IPS-NIHi7 (cell line): Measurements from ENCODE around the gene BCL2.
A peak's percentile ranks its signal among the peaks of the same experiment; 100 is the strongest.

Experiments used
- DNase-seq: peaks from one replicate; pipeline ENCODE4 v3.0.0; 2012; ENCODE audit warnings: mixed read lengths; ENCODE audit errors: extremely low spot score

The BCL2 gene

GRCh38 chr18:63107931-63108330, 211.6 kb downstream of the BCL2 start:
- DNase-seq = no peak

- no peak for DNase-seq
Measured at GRCh38 chr18:63107171-63107845, 212.3 kb downstream of the BCL2 start.

GRCh38 chr18:63106727-63107126, 212.8 kb downstream of the BCL2 start:
- no peak for DNase-seq

GRCh38 chr18:63105636-63106316, 213.8 kb downstream of the BCL2 start:
- DNase-seq = no peak

- no peak for DNase-seq
Measured at GRCh38 chr18:63104868-63105267, 214.7 kb downstream of the BCL2 start.

- DNase-seq = no peak
Measured at GRCh38 chr18:63102941-63103744, 216.4 kb downstream of the BCL2 start.

GRCh38 chr18:63100630-63101055, 218.9 kb downstream of the BCL2 start:
- no peak for DNase-seq

GRCh38 chr18:63099848-63100629, 219.5 kb downstream of the BCL2 start:
- no peak for DNase-seq

GRCh38 chr18:63099091-63099840, 220.3 kb downstream of the BCL2 start:
- DNase-seq = no peak

- DNase-seq = no peak
Measured at GRCh38 chr18:63098018-63098981, 221.3 kb downstream of the BCL2 start.

GRCh38 chr18:63097178-63097577, 222.4 kb downstream of the BCL2 start:
- DNase-seq = no peak

- no peak for DNase-seq
Measured at GRCh38 chr18:63096327-63096874, 223.2 kb downstream of the BCL2 start.

GRCh38 chr18:63095768-63096167, 223.8 kb downstream of the BCL2 start:
- DNase-seq = no peak

- no peak for DNase-seq
Measured at GRCh38 chr18:63091671-63092364, 227.8 kb downstream of the BCL2 start.

GRCh38 chr18:63090334-63090733, 229.2 kb downstream of the BCL2 start:
- DNase-seq = no peak

- no peak for DNase-seq
Measured at GRCh38 chr18:63089041-63089440, 230.5 kb downstream of the BCL2 start.

- DNase-seq = peak; percentile 68
Measured at GRCh38 chr18:63088262-63088661, 231.3 kb downstream of the BCL2 start.

- no peak for DNase-seq
Measured at GRCh38 chr18:63087421-63088230, 231.9 kb downstream of the BCL2 start.
